ENCODE measurements around the gene TMEM132C. TPM values are rescaled to one million over a fixed set of nuclear protein-coding genes. Genes with fewer than 3 reads are reported as not detected.

TMEM132C gene
- total and polyA plus RNA-seq, 4 donors: 0.05 to 0.08 (median 0.05) TPM; not detected in 1

DNA sequence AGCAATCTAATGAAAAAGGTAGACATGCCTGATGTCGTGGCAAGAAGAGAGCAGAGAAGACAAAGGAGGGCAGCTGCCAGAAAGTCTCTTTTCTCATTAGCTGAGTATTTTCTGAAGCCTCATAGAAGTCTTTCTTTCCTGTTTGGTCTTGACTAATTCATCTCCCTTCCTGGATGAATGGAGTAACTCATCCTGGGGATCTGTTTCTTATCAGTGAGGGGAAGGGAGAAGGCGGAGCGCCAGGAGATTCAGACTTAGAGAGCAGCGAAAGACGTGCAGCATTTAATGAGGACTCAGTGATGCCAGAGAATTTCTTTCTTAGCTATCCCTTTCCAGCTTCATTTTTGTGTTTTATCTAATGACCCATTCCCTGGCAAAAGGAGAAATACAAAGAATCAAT, 467.4 kb downstream of the TMEM132C start:
- Histone ChIP-seq H3K27me3 (ENCODE audit: control insufficient read depth in 4 of 4, insufficient read depth in 4 of 4, low read length in 3 of 4) (peaks cover 0 to 2% (median 0%) of the 10 kb centered on the region in 4 donors), H3K9me3 (ENCODE audit: control insufficient read depth in 4 of 4, low read length in 3 of 4) (no peaks in the 10 kb centered on the region), H3K27ac (ENCODE audit: low read depth in 1 of 2, low read length in 2 of 2) (no peak overlapping the region), H3K4me1 (ENCODE audit: control insufficient read depth in 4 of 4, insufficient read depth in 4 of 4, low read length in 3 of 4) (no peaks in the 10 kb centered on the region), H3K9ac (ENCODE audit: low read depth in 1 of 2, low read length in 2 of 2) (no peak overlapping the region), H3K4me3 (ENCODE audit: low read depth in 1 of 3, low read length in 3 of 3) (no peak overlapping the region), H3K36me3 (ENCODE audit: control insufficient read depth in 4 of 4, insufficient read depth in 3 of 4, low read depth in 1 of 4, low read length in 3 of 4) (no peaks in the 10 kb centered on the region)
- WGBS: 33% methylated on average over 5 of the region's 5 CpGs
- TF ChIP-seq CTCF (IDR thresholded peaks at IDR 0.05; ENCODE audit: low read depth, low read length, missing input control): no peak
- no peak for TF ChIP-seq TAF1 (conservative IDR thresholded peaks at IDR 0.05)
- no peak for DNase-seq (ENCODE audit: low spot score)

DNA sequence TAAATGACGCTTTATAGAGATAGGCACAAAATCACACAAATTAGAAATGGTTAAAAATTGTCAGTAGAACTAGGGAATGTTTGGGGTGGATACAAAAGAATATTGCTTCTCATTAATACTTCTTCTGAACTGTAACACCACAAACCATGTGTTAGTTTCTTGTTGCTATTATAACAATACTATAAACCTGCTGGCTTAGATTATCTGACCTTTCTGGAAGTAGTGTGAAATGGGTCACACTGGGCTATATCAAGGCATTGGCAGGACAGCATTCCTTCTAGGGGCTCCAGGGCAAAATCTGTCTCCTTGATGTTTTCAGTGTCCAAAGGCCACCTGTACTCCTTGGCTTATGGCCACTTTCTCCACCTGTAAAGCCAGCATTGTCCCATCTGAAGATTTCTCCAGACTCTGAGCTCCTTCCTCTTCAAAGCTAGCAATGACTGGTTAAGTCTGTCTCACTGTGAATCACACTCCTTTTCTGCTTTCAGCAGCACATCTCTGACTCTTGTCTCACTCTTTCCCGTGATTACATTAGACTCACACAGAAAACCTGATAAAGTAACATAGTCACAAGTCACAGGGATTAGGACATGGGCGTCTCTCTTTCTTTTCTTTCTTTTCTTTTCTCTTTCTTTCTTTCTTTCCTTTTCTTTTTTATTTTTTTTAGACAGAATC, 470.5 kb downstream of the TMEM132C start:
- Histone ChIP-seq H3K9ac (ENCODE audit: low read depth in 1 of 2, low read length in 2 of 2) (no peak overlapping the region), H3K4me3 (ENCODE audit: low read depth in 1 of 3, low read length in 3 of 3) (no peak overlapping the region), H3K27me3 (ENCODE audit: control insufficient read depth in 4 of 4, insufficient read depth in 4 of 4, low read length in 3 of 4) (no peaks in the 10 kb centered on the region), H3K36me3 (ENCODE audit: control insufficient read depth in 4 of 4, insufficient read depth in 3 of 4, low read depth in 1 of 4, low read length in 3 of 4) (no peaks in the 10 kb centered on the region), H3K4me1 (ENCODE audit: control insufficient read depth in 4 of 4, insufficient read depth in 4 of 4, low read length in 3 of 4) (no peaks in the 10 kb centered on the region), H3K27ac (ENCODE audit: low read depth in 1 of 2, low read length in 2 of 2) (no peak overlapping the region), H3K9me3 (ENCODE audit: control insufficient read depth in 4 of 4, low read length in 3 of 4) (no peaks in the 10 kb centered on the region)
- WGBS: 67% methylated on average over 3 of the region's 3 CpGs
- DNase-seq (ENCODE audit: low spot score): no peak
- TF ChIP-seq RXRA (IDR thresholded peaks at IDR 0.05): no peak
- no peak for TF ChIP-seq SP1 (IDR thresholded peaks at IDR 0.05)
- TF ChIP-seq EGR1 (IDR thresholded peaks at IDR 0.05; ENCODE audit: low read depth in 2 of 2): no peak
- TF ChIP-seq RAD21 (IDR thresholded peaks at IDR 0.05): no peak
- no peak for TF ChIP-seq REST (IDR thresholded peaks at IDR 0.05)

GRCh38 chr12:128743916-128744315, 476.9 kb downstream of the TMEM132C start:
- DNase-seq (ENCODE audit: low spot score): no peak
- H3K27me3 ChIP-seq (ENCODE audit: control insufficient read depth in 4 of 4, insufficient read depth in 4 of 4, low read length in 3 of 4): no peaks in the 10 kb centered on the region
- no peak overlapping the region for H3K4me3 ChIP-seq (ENCODE audit: low read depth in 1 of 3, low read length in 3 of 3)
- H3K9ac ChIP-seq (ENCODE audit: low read depth in 1 of 2, low read length in 2 of 2): no peak overlapping the region
- 66% methylated on average over 7 of the region's 7 CpGs for WGBS
- no peaks in the 10 kb centered on the region for H3K36me3 ChIP-seq (ENCODE audit: control insufficient read depth in 4 of 4, insufficient read depth in 3 of 4, low read depth in 1 of 4, low read length in 3 of 4)
- no peak overlapping the region for H3K27ac ChIP-seq (ENCODE audit: low read depth in 1 of 2, low read length in 2 of 2)
- no peaks in the 10 kb centered on the region for H3K4me1 ChIP-seq (ENCODE audit: control insufficient read depth in 4 of 4, insufficient read depth in 4 of 4, low read length in 3 of 4)
- no peaks in the 10 kb centered on the region for H3K9me3 ChIP-seq (ENCODE audit: control insufficient read depth in 4 of 4, low read length in 3 of 4)
- TF ChIP-seq RAD21 (IDR thresholded peaks at IDR 0.05): no peak
- TF ChIP-seq ZBTB33 (IDR thresholded peaks at IDR 0.05): no peak
- no peak for TF ChIP-seq JUND (IDR thresholded peaks at IDR 0.05)
- TF ChIP-seq ATF3 (IDR thresholded peaks at IDR 0.05): no peak
- TF ChIP-seq HNF4G (IDR thresholded peaks at IDR 0.05): no peak
- no peak for TF ChIP-seq GABPA (IDR thresholded peaks at IDR 0.05 in 1 of 2, conservative IDR thresholded peaks at IDR 0.05 in 1 of 2)
- no peak for TF ChIP-seq FOXA1 (IDR thresholded peaks at IDR 0.05)
- TF ChIP-seq NR2F2 (IDR thresholded peaks at IDR 0.05): no peak
- no peak for TF ChIP-seq REST (IDR thresholded peaks at IDR 0.05)
- TF ChIP-seq RXRA (IDR thresholded peaks at IDR 0.05): no peak

Data from liver (tissue), 9 donors.